Hepatocyte (in vitro differentiated cells): Measurements from ENCODE around the gene ZFP36. TPM values are rescaled to one million over a fixed set of nuclear protein-coding genes. Genes with fewer than 3 reads are reported as not detected.

ENCODE experiments used
- DNase-seq: peaks from one replicate; pipeline ENCODE4 v3.0.0-alpha.2; 2016; ENCODE audit warnings: low spot score
- H2AFZ ChIP-seq: fragments of 200-600 bp; sonication (generic); 2 replicates; pipeline ENCODE4 v1.6.0; 2016; ENCODE audit warnings: antibody characterized with exemption, mild to moderate bottlenecking
- H3K27ac ChIP-seq: fragments of 200-600 bp; sonication (generic); 2 replicates; pipeline ENCODE4 v1.5.1; 2016; ENCODE audit warnings: mild to moderate bottlenecking
- H3K27me3 ChIP-seq: fragments of 200-600 bp; sonication (generic); 2 replicates; pipeline ENCODE4 v1.6.1; 2016
- H3K36me3 ChIP-seq: fragments of 200-600 bp; sonication (generic); replicated peaks from 2 replicates; pipeline ENCODE4 v1.5.1; 2016; ENCODE audit warnings: low read depth; ENCODE audit not compliant: insufficient read depth
- H3K4me1 ChIP-seq: fragments of 200-600 bp; sonication (generic); 2 replicates; pipeline ENCODE4 v1.5.1; 2016; ENCODE audit warnings: mild to moderate bottlenecking, moderate library complexity; ENCODE audit not compliant: insufficient read depth
- H3K4me2 ChIP-seq: fragments of 200-600 bp; sonication (generic); 2 replicates; pipeline ENCODE4 v1.6.0; 2016
- H3K4me3 ChIP-seq: fragments of 200-600 bp; sonication (generic); 2 replicates; pipeline ENCODE4 v1.5.1; 2016; ENCODE audit warnings: mild to moderate bottlenecking
- H3K79me2 ChIP-seq: fragments of 200-600 bp; sonication (generic); 2 replicates; pipeline ENCODE4 v1.6.0; 2017; ENCODE audit warnings: mild to moderate bottlenecking
- H3K9me2 ChIP-seq: fragments of 200-600 bp; sonication (generic); replicated peaks from 2 replicates; pipeline ENCODE4 v1.6.0; 2017; ENCODE audit warnings: mild to moderate bottlenecking; ENCODE audit not compliant: insufficient read depth
- H3K9me3 ChIP-seq: fragments of 200-600 bp; sonication (generic); 2 replicates; pipeline ENCODE4 v1.5.1; 2016; ENCODE audit warnings: low read depth, mild to moderate bottlenecking
- H4K20me1 ChIP-seq: fragments of 200-600 bp; sonication (generic); 2 replicates; pipeline ENCODE4 v1.6.0; 2016; ENCODE audit warnings: mild to moderate bottlenecking; ENCODE audit not compliant: insufficient read depth, poor library complexity, severe bottlenecking
- CTCF ChIP-seq: fragments of 200-600 bp; sonication (generic); IDR thresholded peaks from 2 replicates; pipeline ENCODE4 v1.5.1; 2016; ENCODE audit warnings: antibody characterized with exemption, mild to moderate bottlenecking; ENCODE audit not compliant: poor library complexity
- EZH2 ChIP-seq: fragments of 200-600 bp; sonication (generic); IDR thresholded peaks from 2 replicates; pipeline ENCODE4 v1.6.1; 2016; ENCODE audit warnings: antibody characterized with exemption, mild to moderate bottlenecking, borderline replicate concordance
- EZH2phosphoT487 ChIP-seq: fragments of 200-600 bp; sonication (generic); IDR thresholded peaks from one replicate; pipeline ENCODE4 v1.6.1; 2018; ENCODE audit warnings: antibody characterized with exemption, mild to moderate bottlenecking, low read depth, moderate library complexity; ENCODE audit not compliant: unreplicated experiment, severe bottlenecking
- WGBS: methylation state at CpG from one replicate; pipeline ENCODE4 v1.1.6; 2016; ENCODE audit warnings: low lambda C conversion rate; ENCODE audit errors: missing lambda C conversion rate; 5-methylcytosine and 5-hydroxymethylcytosine counted together
- polyA plus RNA-seq: library from polyadenylated mRNA; unstranded; fragments of >200 nt; fragmentation: Nextera tagmentation; extraction: Ambion mirVana; gene quantifications from 2 replicates; pipeline ENCODE4 v1.2.1, GENCODE V29; 2016
- total RNA-seq: library from RNA; depleted of rRNA; stranded (reverse); fragments of >200 nt; gene quantifications from 2 replicates; pipeline ENCODE4 v1.2.3, GENCODE V29; 2014

Gene ZFP36
- total and polyA plus RNA-seq, 2 experiments from 2014 or later: 95.8 to 1,034 TPM

DNA sequence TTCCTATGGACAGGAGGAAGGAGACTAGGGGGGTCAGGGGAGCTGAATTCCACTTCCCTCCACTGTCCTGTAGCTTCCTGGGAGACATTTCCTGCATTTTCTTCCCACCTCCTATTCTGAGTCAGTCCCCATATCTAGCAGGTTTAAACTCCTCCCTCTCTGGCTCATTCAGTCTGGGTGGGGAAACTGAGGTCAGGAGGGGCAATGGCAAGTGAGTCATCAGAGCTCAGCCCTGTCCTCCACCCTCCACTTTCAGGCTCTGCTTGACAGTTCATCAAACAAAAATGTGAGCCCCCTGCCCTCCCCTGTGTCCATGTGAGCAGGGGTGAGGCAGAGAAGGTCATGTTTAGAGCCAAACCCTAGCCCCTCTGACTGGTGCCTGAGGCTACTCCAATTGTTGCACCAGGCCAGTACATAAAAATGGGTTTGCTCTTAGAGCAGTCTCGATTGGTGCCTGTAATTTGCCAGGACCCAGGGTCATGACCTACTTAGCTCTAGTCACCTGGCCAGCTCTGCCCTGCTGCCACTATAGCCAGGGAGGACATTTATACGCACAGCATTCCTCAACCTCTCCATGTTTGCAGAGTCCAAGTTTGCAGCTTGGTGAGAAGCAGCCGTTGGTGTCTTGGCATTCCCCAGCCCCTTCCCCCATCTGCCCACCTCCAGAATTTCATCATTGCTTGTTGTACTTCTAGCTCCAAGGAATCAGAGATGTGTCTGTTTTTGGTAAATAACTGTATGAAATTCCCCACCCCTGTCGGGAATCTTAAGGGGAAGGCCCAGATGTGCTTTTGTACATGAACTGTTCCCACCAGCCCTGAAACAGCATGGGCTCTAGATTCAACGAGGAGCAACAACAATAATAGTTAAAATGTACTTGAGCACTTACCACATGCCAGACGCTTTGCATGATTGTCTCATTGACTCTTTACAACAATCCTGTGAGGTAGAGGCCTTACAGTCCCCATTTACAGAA is 43.7 kb upstream of the ZFP36 start:
- H3K9me3 ChIP-seq: no peaks in the 10 kb centered on the region
- H3K4me2 ChIP-seq: no peak overlapping the region
- no peak for TF ChIP-seq EZH2
- no peak for TF ChIP-seq CTCF
- TF ChIP-seq EZH2phosphoT487: no peak
- H3K79me2 ChIP-seq: peaks cover 8% of the 10 kb centered on the region
- H2AFZ ChIP-seq: no peak overlapping the region
- no peak overlapping the region for H3K4me3 ChIP-seq
- H3K27me3 ChIP-seq: no peaks in the 10 kb centered on the region
- no peaks in the 10 kb centered on the region for H3K36me3 ChIP-seq
- peaks cover 4% of the 10 kb centered on the region for H3K4me1 ChIP-seq
- 81% methylated on average over 6 of the region's 6 CpGs for WGBS
- H3K9me2 ChIP-seq: no peaks in the 10 kb centered on the region
- no peaks in the 10 kb centered on the region for H4K20me1 ChIP-seq
- DNase-seq: no peak
- peak overlapping the region; percentile 48 for H3K27ac ChIP-seq

- Histone ChIP-seq H3K79me2 (peaks cover 8% of the 10 kb centered on the region), H2AFZ (no peak overlapping the region), H3K36me3 (no peaks in the 10 kb centered on the region), H4K20me1 (no peaks in the 10 kb centered on the region), H3K9me2 (no peaks in the 10 kb centered on the region), H3K4me2 (no peak overlapping the region), H3K27me3 (no peaks in the 10 kb centered on the region), H3K4me1 (peaks cover 4% of the 10 kb centered on the region), H3K4me3 (no peak overlapping the region), H3K9me3 (no peaks in the 10 kb centered on the region), H3K27ac (peak overlapping the region; percentile 66)
- no peak for DNase-seq
- WGBS: 92% methylated on average over 5 of the region's 5 CpGs
- TF ChIP-seq EZH2phosphoT487: no peak
- TF ChIP-seq CTCF: no peak
- no peak for TF ChIP-seq EZH2
Observed at GRCh38 chr19:39363901-39364457, 42.7 kb upstream of the ZFP36 start.

DNA sequence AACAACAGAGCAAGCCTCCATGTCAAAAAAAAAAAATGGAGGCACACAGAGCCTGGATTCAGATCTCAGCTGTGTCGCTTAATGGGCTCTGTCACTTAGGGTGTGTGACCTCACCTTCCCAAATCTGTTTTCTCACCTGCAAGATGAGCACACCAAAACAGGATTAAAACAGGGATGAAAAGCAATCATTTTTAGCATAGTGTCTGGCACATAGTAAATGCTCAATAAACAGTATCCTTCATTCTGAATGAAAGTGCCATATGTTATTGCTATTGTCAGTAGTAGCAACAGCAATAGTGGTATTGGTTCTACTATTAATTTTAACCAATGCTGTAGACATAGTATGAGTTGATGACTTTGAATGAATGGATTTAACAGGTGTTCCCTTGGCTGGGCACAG is 41.1 kb upstream of the ZFP36 start:
- Histone ChIP-seq H3K79me2 (peaks cover 5% of the 10 kb centered on the region), H3K4me3 (no peak overlapping the region), H2AFZ (no peak overlapping the region), H3K9me2 (no peaks in the 10 kb centered on the region), H3K36me3 (no peaks in the 10 kb centered on the region), H3K27ac (no peak overlapping the region), H3K9me3 (no peaks in the 10 kb centered on the region), H3K4me2 (no peak overlapping the region), H4K20me1 (no peaks in the 10 kb centered on the region), H3K4me1 (peaks cover 4% of the 10 kb centered on the region), H3K27me3 (no peaks in the 10 kb centered on the region)
- WGBS: 100% methylated on average over 1 of the region's 1 CpG
- DNase-seq: no peak
- TF ChIP-seq CTCF: no peak
- no peak for TF ChIP-seq EZH2
- no peak for TF ChIP-seq EZH2phosphoT487
